Measurements from ENCODE around the gene PBOV1.
"Not testable (repeated sequence)": the region's sequence is repeated elsewhere in the genome, so short reads cannot be mapped to it uniquely, and the experiment has no call there.

Gene PBOV1

GRCh38 chr6:138238368-138238767, 20.1 kb upstream of the PBOV1 start:
- DNase-seq (ENCODE audit: low spot score), result no peak

GRCh38 chr6:138237463-138237862, 19.2 kb upstream of the PBOV1 start:
- DNase-seq (ENCODE audit: low spot score), result no peak

- no peak for DNase-seq (ENCODE audit: low spot score)
Observed at GRCh38 chr6:138235693-138236092, 17.4 kb upstream of the PBOV1 start.

GRCh38 chr6:138235205-138235604, 16.9 kb upstream of the PBOV1 start:
- no peak for DNase-seq (ENCODE audit: low spot score)

GRCh38 chr6:138234363-138234762, 16.1 kb upstream of the PBOV1 start:
- DNase-seq (ENCODE audit: low spot score), result no peak

GRCh38 chr6:138231381-138231886, 13.1 kb upstream of the PBOV1 start:
- no peak for DNase-seq (ENCODE audit: low spot score)

GRCh38 chr6:138230759-138231380, 12.6 kb upstream of the PBOV1 start:
- DNase-seq (ENCODE audit: low spot score), result no peak

- DNase-seq (ENCODE audit: low spot score), result no peak
Observed at GRCh38 chr6:138230221-138230620, 11.9 kb upstream of the PBOV1 start.

GRCh38 chr6:138229663-138230179, 11.4 kb upstream of the PBOV1 start:
- DNase-seq (ENCODE audit: low spot score), result no peak

GRCh38 chr6:138229072-138229471, 10.8 kb upstream of the PBOV1 start:
- DNase-seq (ENCODE audit: low spot score), result no peak

GRCh38 chr6:138227316-138227781, 9.1 kb upstream of the PBOV1 start:
- DNase-seq (ENCODE audit: low spot score), result no peak

GRCh38 chr6:138226700-138227315, 8.5 kb upstream of the PBOV1 start:
- no peak for DNase-seq (ENCODE audit: low spot score)

GRCh38 chr6:138225953-138226352, 7.7 kb upstream of the PBOV1 start:
- no peak for DNase-seq (ENCODE audit: low spot score)

GRCh38 chr6:138222901-138223546, 4.7 kb upstream of the PBOV1 start:
- no peak for DNase-seq (ENCODE audit: low spot score)

GRCh38 chr6:138219901-138220300, 1.6 kb upstream of the PBOV1 start:
- no peak for DNase-seq (ENCODE audit: low spot score)

- DNase-seq (ENCODE audit: low spot score), result no peak
Observed at GRCh38 chr6:138219398-138219797, 1.1 kb upstream of the PBOV1 start.

GRCh38 chr6:138215093-138215782, 3.1 kb downstream of the PBOV1 start:
- DNase-seq (ENCODE audit: low spot score), result no peak

- not testable (repeated sequence) for DNase-seq (ENCODE audit: low spot score)
Observed at GRCh38 chr6:138212530-138212929, 5.8 kb downstream of the PBOV1 start.

- DNase-seq (ENCODE audit: low spot score), result no peak
Observed at GRCh38 chr6:138211601-138212000, 6.7 kb downstream of the PBOV1 start.

GRCh38 chr6:138211048-138211581, 7.2 kb downstream of the PBOV1 start:
- DNase-seq (ENCODE audit: low spot score), result no peak

GRCh38 chr6:138206862-138207261, 11.4 kb downstream of the PBOV1 start:
- DNase-seq (ENCODE audit: low spot score), result no peak

- DNase-seq (ENCODE audit: low spot score), result no peak
Observed at GRCh38 chr6:138205437-138206094, 12.7 kb downstream of the PBOV1 start.
